HepG2 (cell line): Measurements from ENCODE around the gene HMHB1. TPM values are rescaled to one million over a fixed set of nuclear protein-coding genes. Genes with fewer than 3 reads are reported as not detected.

Experiments used
- ATAC-seq: fragments of 200-7000 bp; cut with Tn5 transposase; 3 replicates; pipeline ENCODE4 v1.9.1; 2020; ENCODE audit warnings: mild to moderate bottlenecking, moderate library complexity
- BruUV-seq: library from RNA; stranded (reverse); fragments of 400-500 nt; replicated peaks from 2 replicates; lab custom pipeline; 2021; lab: Mats Ljungman, UMichigan
- CTCF ChIA-PET: fragments of 300-600 bp; formaldehyde crosslinking; extraction: SDS; loops from one replicate; lab custom pipeline; 2021; ENCODE audit warnings: low total read pairs, inconsistent platforms, low intra/inter-chr PET ratio; lab: Yijun Ruan, JAX
- POLR2A ChIA-PET: fragments of 350-600 bp; sonication (Branson Sonifier 250); formaldehyde crosslinking; loops from one replicate; lab custom pipeline; 2020; ENCODE audit warnings: antibody characterized with exemption, inconsistent platforms; lab: Yijun Ruan, JAX
- DNase-seq: peaks from one replicate; pipeline ENCODE4 v3.0.0-alpha.2; 2015; ENCODE audit warnings: low spot score
- FAIRE-seq: peaks from 3 replicates; lab custom pipeline; 2011; peaks lifted over from hg19 to GRCh38; lab: Jason Lieb, UNC
- H2AFZ ChIP-seq: one replicate; pipeline ENCODE4 v1.6.1; 2011; ENCODE audit warnings: low read length, inconsistent platforms
- H3K27ac ChIP-seq: fragments of 300-600 bp; 3 replicates; pipeline ENCODE4 v1.8.0; 2011; ENCODE audit warnings: mixed run types, mild to moderate bottlenecking, mixed read lengths, low read length, inconsistent platforms; ENCODE audit not compliant: insufficient read depth; ENCODE audit errors: extremely low read length
- H3K27me3 ChIP-seq, 2 experiments: fragments of 200-600 bp in 1 of 2; 2 replicates in 1 of 2; 3 replicates in 1 of 2; pipeline versions ENCODE4 v1.6.0 to v1.8.0; 2011; ENCODE audit warnings: low read length in 2 of 2, mild to moderate bottlenecking in 2 of 2, moderate library complexity in 2 of 2, inconsistent platforms in 1 of 2; ENCODE audit not compliant: insufficient read depth in 2 of 2, control insufficient read depth in 1 of 2
- H3K36me3 ChIP-seq, 2 experiments: fragments of 200-600 bp in 1 of 2; replicated peaks in 1 of 2; 2 replicates in 1 of 2; 3 replicates in 1 of 2; pipeline versions ENCODE4 v1.5.1 to v1.8.0; 2011; ENCODE audit warnings: low read length in 2 of 2, inconsistent platforms in 1 of 2; ENCODE audit not compliant: insufficient read depth in 2 of 2, control insufficient read depth in 1 of 2
- H3K4me1 ChIP-seq: 2 replicates; pipeline ENCODE4 v1.5.1; 2012; ENCODE audit warnings: low read length, inconsistent platforms; ENCODE audit not compliant: insufficient read depth
- H3K4me2 ChIP-seq: 2 replicates; pipeline ENCODE4 v1.6.0; 2011; ENCODE audit warnings: low read depth, low read length, inconsistent platforms
- H3K4me3 ChIP-seq, 3 experiments: fragments of 200-600 bp in 1 of 3; sonication (generic), shearing (Covaris generic) in 1 of 3; replicated peaks in 1 of 3; 2 replicates each; pipeline ENCODE4 v1.5.1; 2011 to 2016; ENCODE audit warnings: low read length in 3 of 3, inconsistent platforms in 2 of 3, low read depth in 2 of 3, mild to moderate bottlenecking in 2 of 3, control low read depth in 1 of 3, mixed read lengths in 1 of 3; ENCODE audit not compliant: insufficient read depth in 1 of 3
- H3K79me2 ChIP-seq: one replicate; pipeline ENCODE4 v1.6.1; 2011; ENCODE audit warnings: low read length, inconsistent platforms; ENCODE audit not compliant: insufficient read depth
- H3K9ac ChIP-seq: 2 replicates; pipeline ENCODE4 v1.6.0; 2011; ENCODE audit warnings: mild to moderate bottlenecking, low read depth, low read length, inconsistent platforms; ENCODE audit not compliant: insufficient read depth
- H3K9me3 ChIP-seq: 2 replicates; pipeline ENCODE4 v1.5.1; 2012; ENCODE audit warnings: mild to moderate bottlenecking, low read length
- H4K20me1 ChIP-seq: 2 replicates; pipeline ENCODE4 v1.6.0; 2011; ENCODE audit warnings: inconsistent platforms, mild to moderate bottlenecking, low read length, moderate library complexity; ENCODE audit not compliant: insufficient read depth
- CBX5 ChIP-seq: sonication (generic); formaldehyde crosslinking; IDR thresholded peaks from 2 replicates; pipeline ENCODE4 v1.4.0; 2020; ENCODE audit warnings: missing genetic modification reagents, borderline replicate concordance
- CCAR2 ChIP-seq: fragments of 200-400 bp; formaldehyde crosslinking; optimal IDR thresholded peaks from 2 replicates; pipeline ENCODE3; 2018; ENCODE audit warnings: low read depth, mild to moderate bottlenecking, low read length, moderate library complexity
- FOXK1 ChIP-seq: sonication (generic); formaldehyde crosslinking; IDR thresholded peaks from 2 replicates; pipeline ENCODE4 v1.4.0; 2020; ENCODE audit warnings: low read depth, missing genetic modification reagents, borderline replicate concordance
- NCOR1 ChIP-seq: fragments of 200-600 bp; sonication (generic); IDR thresholded peaks from 2 replicates; pipeline ENCODE4 v1.7.0; 2017; ENCODE audit warnings: antibody characterized with exemption, low read length, borderline replicate concordance
- PAXIP1 ChIP-seq: sonication (generic); formaldehyde crosslinking; conservative IDR thresholded peaks from 2 replicates; pipeline ENCODE4 v1.4.0; 2020; ENCODE audit warnings: mild to moderate bottlenecking, missing genetic modification reagents, moderate library complexity
- PHB2 ChIP-seq: fragments of 450-650 bp; IDR thresholded peaks from 2 replicates; pipeline ENCODE4 v1.6.1; 2018; ENCODE audit not compliant: partially characterized antibody
- PHF8 ChIP-seq: sonication (generic); formaldehyde crosslinking; IDR thresholded peaks from 2 replicates; pipeline ENCODE4 v1.5.0; 2020; ENCODE audit warnings: missing genetic modification reagents
- SCMH1 ChIP-seq: sonication (generic); formaldehyde crosslinking; IDR thresholded peaks from 2 replicates; pipeline ENCODE4 v1.9.0; 2021; ENCODE audit warnings: missing genetic modification reagents, mild to moderate bottlenecking, borderline replicate concordance
- SIX1 ChIP-seq: sonication (generic); formaldehyde crosslinking; IDR thresholded peaks from 2 replicates; pipeline ENCODE4 v1.4.0; 2020; ENCODE audit warnings: missing genetic modification reagents, borderline replicate concordance
- SSRP1 ChIP-seq: IDR thresholded peaks from 2 replicates; pipeline ENCODE4 v1.6.1; 2016; ENCODE audit warnings: control low read depth
- ZBTB4 ChIP-seq: sonication (generic); formaldehyde crosslinking; IDR thresholded peaks from 2 replicates; pipeline ENCODE4 v1.4.0; 2020; ENCODE audit warnings: missing genetic modification reagents, mild to moderate bottlenecking, borderline replicate concordance
- ZEB1 ChIP-seq: IDR thresholded peaks from 2 replicates; pipeline ENCODE4 v1.6.1; 2012; ENCODE audit warnings: mild to moderate bottlenecking, low read depth, inconsistent platforms; ENCODE audit not compliant: insufficient replicate concordance
- ZFP41 ChIP-seq: sonication (generic); formaldehyde crosslinking; IDR thresholded peaks from 2 replicates; pipeline ENCODE4 v1.4.0; 2020; ENCODE audit warnings: mild to moderate bottlenecking, missing genetic modification reagents, borderline replicate concordance
- ZNF367 ChIP-seq: sonication (generic); formaldehyde crosslinking; IDR thresholded peaks from 2 replicates; pipeline ENCODE4 v1.4.0; 2020; ENCODE audit warnings: missing genetic modification reagents, borderline replicate concordance
- ZNF562 ChIP-seq: sonication (generic); formaldehyde crosslinking; IDR thresholded peaks from 2 replicates; pipeline ENCODE4 v1.8.0; 2022; ENCODE audit warnings: missing genetic modification reagents, borderline replicate concordance
- in situ Hi-C: cut with HindIII; loops from 2 replicates; pipeline ENCODE4 v1.10.0; 2017; ENCODE audit warnings: low pct_unique_long_range_greater_than_20kb; ENCODE audit not compliant: extremely low pct_ligation_motif_present
- intact Hi-C: fragments of 100-400 bp; cut with micrococcal nuclease; formaldehyde crosslinking; loops from one replicate; pipeline ENCODE4 v1.10.0; 2022; ENCODE audit not compliant: unreplicated experiment
- polyA plus RNA-seq, 8 experiments: library from polyadenylated mRNA; depleted of rRNA in 3 of 8; stranded (reverse) in 7 of 8; unstranded in 1 of 8; fragments of >200 nt; fragmentation: Illumina TruSeq in 4 of 8; extraction: Trizol in 4 of 8; gene quantifications; 2 replicates each; pipeline versions ENCODE4 v1.2.1 to v1.2.3, GENCODE V29; 2011 to 2016; ENCODE audit warnings: low read depth in 4 of 8, missing spikeins in 1 of 8, mixed read lengths in 1 of 8; ENCODE audit not compliant: insufficient read depth in 1 of 8
- total RNA-seq, 5 experiments: library from RNA; depleted of rRNA; stranded (reverse); fragments of >200 nt; fragmentation: Illumina TruSeq; extraction: Trizol; gene quantifications; 2 replicates each; pipeline ENCODE4 v1.2.3, GENCODE V29; 2016; ENCODE audit warnings: low read depth in 1 of 5

HMHB1 gene
- total and polyA plus RNA-seq, 2 of the 13 experiments (the other 11 are each of a cell fraction or from before 2014, with no cell fraction given), result not detected

- TF ChIP-seq ZNF367 (no peak), ZEB1 (no peak)
Observed at GRCh38 chr5:143850050-143850683, 38.2 kb downstream of the HMHB1 start (continued).

GRCh38 chr5:143851383-143851782 is 39.4 kb downstream of the HMHB1 start:
- H3K36me3 ChIP-seq, result no peaks in the 10 kb centered on the region
- intact Hi-C loops (no loop called here), in situ Hi-C loops (no loop called here)
- ATAC-seq (no peak), DNase-seq (no peak), FAIRE-seq (no peak)
- ChIA-PET CTCF (no interaction called here), POLR2A (no interaction called here)
- H3K9me3 ChIP-seq, result peaks cover 11% of the 10 kb centered on the region; the same call in 1 of the 2 replicates
- H3K27ac ChIP-seq, result no peak overlapping the region
- no TSS peak for BruUV-seq
- H3K4me3 ChIP-seq, result no peak overlapping the region
- H3K4me1 ChIP-seq, result no peaks in the 10 kb centered on the region
- no peaks in the 10 kb centered on the region for H4K20me1 ChIP-seq
- no peaks in the 10 kb centered on the region for H3K79me2 ChIP-seq
- TF ChIP-seq PHB2 (no peak), NCOR1 (no peak), FOXK1 (CRISPR knock-in tag) (no peak), PHF8 (CRISPR knock-in tag) (no peak), CBX5 (no peak), ZBTB4 (no peak), ZFP41 (CRISPR knock-in tag) (no peak), CCAR2 (no peak), PAXIP1 (CRISPR knock-in tag) (no peak), SIX1 (CRISPR knock-in tag) (no peak), SCMH1 (CRISPR knock-in tag) (no peak), SSRP1 (CRISPR knock-in tag) (no peak), ZNF562 (no peak)
- no peaks in the 10 kb centered on the region for H3K27me3 ChIP-seq
- H2AFZ ChIP-seq, result no peak overlapping the region
- H3K4me2 ChIP-seq, result no peak overlapping the region
- no peak overlapping the region for H3K9ac ChIP-seq
